Astrocyte (in vitro differentiated cells and primary cell): ENCODE measurements around the gene OSBPL2. TPM values are rescaled to one million over a fixed set of nuclear protein-coding genes. Genes with fewer than 3 reads are reported as not detected.
A peak's percentile ranks its signal among the peaks of the same experiment; 100 is the strongest.

Experiments used
- DNase-seq: peaks from one replicate; pipeline ENCODE4 v3.0.0-alpha.2; 2010; ENCODE audit warnings: low read depth
- FAIRE-seq: peaks from 2 replicates; lab custom pipeline; 2011; peaks lifted over from hg19 to GRCh38; lab: Jason Lieb, UNC
- H2AFZ ChIP-seq: 2 replicates; pipeline ENCODE4 v1.6.0; 2012; ENCODE audit warnings: low read depth, low read length, inconsistent platforms
- H3K27ac ChIP-seq: 2 replicates; pipeline ENCODE4 v1.5.1; 2011; ENCODE audit warnings: low read depth, low read length, inconsistent platforms
- H3K27me3 ChIP-seq: 2 replicates; pipeline ENCODE4 v1.6.0; 2011; ENCODE audit warnings: low read length, inconsistent platforms; ENCODE audit not compliant: insufficient read depth
- H3K36me3 ChIP-seq: 2 replicates; pipeline ENCODE4 v1.5.1; 2011; ENCODE audit warnings: low read length, inconsistent platforms; ENCODE audit not compliant: insufficient read depth
- H3K4me1 ChIP-seq: 2 replicates; pipeline ENCODE4 v1.5.1; 2011; ENCODE audit warnings: low read length, inconsistent platforms; ENCODE audit not compliant: insufficient read depth
- H3K4me2 ChIP-seq: 2 replicates; pipeline ENCODE4 v1.6.0; 2012; ENCODE audit warnings: low read length, inconsistent platforms
- H3K4me3 ChIP-seq: 2 replicates; pipeline ENCODE4 v1.5.1; 2011; ENCODE audit warnings: low read depth, mild to moderate bottlenecking, low read length, inconsistent platforms; ENCODE audit not compliant: insufficient read depth
- H3K79me2 ChIP-seq: 2 replicates; pipeline ENCODE4 v1.6.0; 2012; ENCODE audit warnings: mild to moderate bottlenecking, low read length, inconsistent platforms; ENCODE audit not compliant: insufficient read depth
- H3K9ac ChIP-seq: 2 replicates; pipeline ENCODE4 v1.6.0; 2012; ENCODE audit warnings: mild to moderate bottlenecking, low read length, inconsistent platforms
- H3K9me3 ChIP-seq: 2 replicates; pipeline ENCODE4 v1.5.1; 2012; ENCODE audit warnings: low read depth, mild to moderate bottlenecking, low read length, inconsistent platforms; ENCODE audit not compliant: insufficient read depth
- H4K20me1 ChIP-seq: 2 replicates; pipeline ENCODE4 v1.6.0; 2012; ENCODE audit warnings: low read length, inconsistent platforms; ENCODE audit not compliant: insufficient read depth
- H3K27ac Mint-ChIP-seq: one replicate; pipeline ENCODE4 v1.8.0; 2021; ENCODE audit warnings: mild to moderate bottlenecking, mixed read lengths; ENCODE audit not compliant: unreplicated experiment
- H3K27me3 Mint-ChIP-seq: one replicate; pipeline ENCODE4 v1.8.0; 2021; ENCODE audit warnings: low read depth, mixed read lengths; ENCODE audit not compliant: unreplicated experiment
- H3K36me3 Mint-ChIP-seq: one replicate; pipeline ENCODE4 v1.8.0; 2021; ENCODE audit warnings: low read depth, mixed read lengths; ENCODE audit not compliant: unreplicated experiment
- H3K4me1 Mint-ChIP-seq: one replicate; pipeline ENCODE4 v1.8.0; 2021; ENCODE audit warnings: low read depth, mixed read lengths; ENCODE audit not compliant: unreplicated experiment
- H3K4me3 Mint-ChIP-seq: one replicate; pipeline ENCODE4 v1.8.0; 2021; ENCODE audit warnings: mild to moderate bottlenecking, moderate library complexity, mixed read lengths; ENCODE audit not compliant: unreplicated experiment
- H3K9me3 Mint-ChIP-seq: one replicate; pipeline ENCODE4 v1.8.0; 2021; ENCODE audit warnings: mild to moderate bottlenecking, mixed read lengths; ENCODE audit not compliant: unreplicated experiment
- EZH2 ChIP-seq: IDR thresholded peaks from 2 replicates; pipeline ENCODE4 v1.6.1; 2012; ENCODE audit warnings: mild to moderate bottlenecking, low read length, inconsistent platforms; ENCODE audit not compliant: insufficient read depth
- total RNA-seq: library from RNA; stranded (reverse); gene quantifications from 2 replicates; pipeline ENCODE4 v1.2.1, GENCODE V29; 2021
- TF ChIP-seq, protein P1 (sequence below): IDR thresholded peaks from 2 replicates; pipeline ENCODE4 v1.5.1; 2011; ENCODE audit warnings: low read depth, mild to moderate bottlenecking, inconsistent platforms, low read length, moderate library complexity; ENCODE audit not compliant: insufficient read depth

Gene OSBPL2
- total RNA-seq, 1 donor from 2014 or later = 60.3 TPM

DNA sequence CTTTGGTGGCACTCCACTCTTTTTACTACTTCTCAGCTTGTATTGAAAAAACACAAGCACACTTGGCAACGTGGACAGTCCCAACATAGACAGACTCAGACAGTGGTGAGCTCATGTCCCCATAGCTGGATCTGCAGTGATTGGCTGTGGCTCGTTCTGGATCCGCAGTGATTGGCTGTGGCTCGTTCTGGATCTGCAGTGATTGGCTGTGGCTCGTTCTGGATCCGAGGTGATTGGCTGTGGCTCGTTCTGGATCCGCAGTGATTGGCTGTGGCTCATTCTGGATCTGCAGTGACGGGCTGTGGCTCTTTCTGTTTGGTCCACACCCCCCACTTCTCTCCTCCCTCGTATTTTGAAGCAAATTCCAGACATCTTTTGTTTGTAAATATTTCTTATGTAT lies 28.0 kb downstream of the OSBPL2 start:
- no peak overlapping the region for H3K4me3 ChIP-seq
- H3K79me2 ChIP-seq = no peaks in the 10 kb centered on the region
- Mint-ChIP-seq H3K27me3 (no peaks in the 10 kb centered on the region), H3K27ac (no peak overlapping the region), H3K36me3 (peaks cover 27% of the 10 kb centered on the region), H3K9me3 (peaks cover 4% of the 10 kb centered on the region), H3K4me1 (no peaks in the 10 kb centered on the region), H3K4me3 (no peak overlapping the region)
- no peak overlapping the region for H3K27ac ChIP-seq
- H2AFZ ChIP-seq = no peak overlapping the region
- H4K20me1 ChIP-seq = peaks cover 33% of the 10 kb centered on the region
- TF ChIP-seq, protein P1, sequence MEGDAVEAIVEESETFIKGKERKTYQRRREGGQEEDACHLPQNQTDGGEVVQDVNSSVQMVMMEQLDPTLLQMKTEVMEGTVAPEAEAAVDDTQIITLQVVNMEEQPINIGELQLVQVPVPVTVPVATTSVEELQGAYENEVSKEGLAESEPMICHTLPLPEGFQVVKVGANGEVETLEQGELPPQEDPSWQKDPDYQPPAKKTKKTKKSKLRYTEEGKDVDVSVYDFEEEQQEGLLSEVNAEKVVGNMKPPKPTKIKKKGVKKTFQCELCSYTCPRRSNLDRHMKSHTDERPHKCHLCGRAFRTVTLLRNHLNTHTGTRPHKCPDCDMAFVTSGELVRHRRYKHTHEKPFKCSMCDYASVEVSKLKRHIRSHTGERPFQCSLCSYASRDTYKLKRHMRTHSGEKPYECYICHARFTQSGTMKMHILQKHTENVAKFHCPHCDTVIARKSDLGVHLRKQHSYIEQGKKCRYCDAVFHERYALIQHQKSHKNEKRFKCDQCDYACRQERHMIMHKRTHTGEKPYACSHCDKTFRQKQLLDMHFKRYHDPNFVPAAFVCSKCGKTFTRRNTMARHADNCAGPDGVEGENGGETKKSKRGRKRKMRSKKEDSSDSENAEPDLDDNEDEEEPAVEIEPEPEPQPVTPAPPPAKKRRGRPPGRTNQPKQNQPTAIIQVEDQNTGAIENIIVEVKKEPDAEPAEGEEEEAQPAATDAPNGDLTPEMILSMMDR = no peak
- no peak for TF ChIP-seq EZH2
- FAIRE-seq (no peak), DNase-seq (no peak)
- H3K4me1 ChIP-seq = no peaks in the 10 kb centered on the region
- H3K36me3 ChIP-seq = peaks cover 8% of the 10 kb centered on the region
- H3K27me3 ChIP-seq = no peaks in the 10 kb centered on the region
- H3K9ac ChIP-seq = no peak overlapping the region
- no peak overlapping the region for H3K4me2 ChIP-seq
- H3K9me3 ChIP-seq = peaks cover 6% of the 10 kb centered on the region

DNA sequence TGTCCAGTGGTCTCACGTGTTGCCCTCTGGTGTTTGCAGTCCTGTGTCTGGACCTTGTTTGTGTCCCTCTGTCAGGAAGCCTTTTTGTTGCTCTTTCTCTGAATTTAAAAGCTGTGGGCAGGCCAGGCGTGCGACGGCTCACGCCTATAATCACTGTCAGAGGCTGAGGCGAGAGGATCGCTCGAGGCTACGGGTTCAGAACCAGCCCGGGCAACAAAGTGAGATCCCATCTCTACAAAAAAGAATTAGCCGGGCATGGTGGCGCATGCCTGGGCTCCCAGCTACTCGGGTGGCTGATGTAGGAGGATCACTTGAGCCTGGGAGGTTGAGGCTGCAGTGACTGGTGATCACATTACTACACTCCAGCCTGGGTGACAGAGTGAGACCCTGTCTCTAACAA lies 28.5 kb downstream of the OSBPL2 start:
- FAIRE-seq (no peak), DNase-seq (no peak)
- Histone ChIP-seq H2AFZ (no peak overlapping the region), H3K4me2 (no peak overlapping the region), H3K4me1 (no peaks in the 10 kb centered on the region), H3K27ac (no peak overlapping the region), H3K79me2 (no peaks in the 10 kb centered on the region), H3K36me3 (peaks cover 8% of the 10 kb centered on the region), H3K27me3 (no peaks in the 10 kb centered on the region), H3K9me3 (peaks cover 6% of the 10 kb centered on the region), H3K4me3 (no peak overlapping the region), H4K20me1 (peaks cover 34% of the 10 kb centered on the region), H3K9ac (no peak overlapping the region)
- Mint-ChIP-seq H3K9me3 (peaks cover 4% of the 10 kb centered on the region), H3K36me3 (peaks cover 27% of the 10 kb centered on the region), H3K27ac (no peak overlapping the region), H3K27me3 (no peaks in the 10 kb centered on the region), H3K4me1 (no peaks in the 10 kb centered on the region), H3K4me3 (peak overlapping the region; percentile 7)
- no peak for TF ChIP-seq EZH2
- TF ChIP-seq, protein P1 = no peak

DNA sequence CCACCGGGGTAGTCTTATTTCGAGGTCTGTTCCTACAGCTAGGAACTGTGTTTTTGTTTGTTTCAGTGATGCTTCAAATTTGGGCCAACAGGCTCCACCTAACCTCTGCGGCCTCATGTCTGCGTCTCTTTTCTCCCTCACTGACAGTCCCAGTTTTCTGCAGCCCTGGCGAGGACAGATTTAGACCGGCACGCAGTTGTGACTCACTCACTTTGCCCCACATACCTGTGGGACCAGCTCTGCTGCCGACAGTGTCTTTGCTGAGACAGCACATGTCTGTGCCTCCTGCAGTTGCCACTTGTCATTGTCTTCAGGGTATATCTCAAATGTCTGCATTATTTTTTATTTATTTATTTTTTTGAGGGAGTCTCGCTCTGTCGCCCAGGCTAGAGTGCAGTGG lies 29.2 kb downstream of the OSBPL2 start:
- no peaks in the 10 kb centered on the region for H3K4me1 Mint-ChIP-seq
- no peak for TF ChIP-seq EZH2
- TF ChIP-seq, protein P1 = no peak

More for the DNA sequence above, 29.2 kb downstream of the OSBPL2 start:
- Histone ChIP-seq H3K4me3 (no peak overlapping the region), H3K4me1 (no peaks in the 10 kb centered on the region), H3K27ac (no peak overlapping the region), H3K9ac (no peak overlapping the region), H4K20me1 (peaks cover 31% of the 10 kb centered on the region), H3K27me3 (no peaks in the 10 kb centered on the region), H2AFZ (no peak overlapping the region), H3K36me3 (peaks cover 8% of the 10 kb centered on the region), H3K4me2 (no peak overlapping the region), H3K9me3 (peaks cover 6% of the 10 kb centered on the region), H3K79me2 (no peaks in the 10 kb centered on the region)
- Mint-ChIP-seq H3K27ac (no peak overlapping the region), H3K27me3 (no peaks in the 10 kb centered on the region), H3K36me3 (peaks cover 28% of the 10 kb centered on the region), H3K4me3 (peak overlapping the region; percentile 7), H3K9me3 (peaks cover 4% of the 10 kb centered on the region)
- no peak for DNase-seq
- FAIRE-seq = no peak
